Heart left ventricle (tissue), 13 donors: ENCODE data around the gene HTT.

Experiments
- POLR2A ChIP-seq, 2 donors: fragments of 450-650 bp; IDR thresholded peaks; one replicate each; pipeline ENCODE4 v1.6.1; 2017; ENCODE audit warnings: antibody characterized with exemption in 2 of 2, mild to moderate bottlenecking in 2 of 2, moderate library complexity in 2 of 2
- TF ChIP-seq, protein P1 (sequence below), 12 donors: fragments of 200-600 bp; sonication (generic) in 4 of 12; IDR thresholded peaks; one replicate each; pipeline versions ENCODE4 v1.5.0 to v1.8.0; 2018 to 2022; ENCODE audit warnings: antibody characterized with exemption in 12 of 12, mild to moderate bottlenecking in 5 of 12
- donor health status: ischemic (EF 13 %, LVEDD 7.1; RV severe dilation, severe dysfunction).
- donor health status: DM: no; HTN: yes; CAD: no.
- donor health status: DM: no; HTN: no; CAD: no.
- donor health status: ischemic (EF 25% LVEDD 6.9; RV normal size, moderate dysfunction).
- donor health status: ischemic (EF 25% LVEDD 5.7; RV mildly dilated, moderate dysfunction).
- donor health status: ischemic (EF 35%, LVEDD 5.7; RV mildly dilated, moderate dysfunction).
- donor health status: nonischemic (EF 11% LVEDD 7.7; RV severe dilation, severe dysfunction).
- donor health status: DM: yes; HTN: yes; CAD: no.
- donor health status: PGD.
- donor health status: ischemic (EF 29% LVEDD 5.4; RV normal size, mild dysfunction).
- donor health status: nonischemic (EF 23%, LVEDD 6.1; RV moderate dilation, normal function).

DNA sequence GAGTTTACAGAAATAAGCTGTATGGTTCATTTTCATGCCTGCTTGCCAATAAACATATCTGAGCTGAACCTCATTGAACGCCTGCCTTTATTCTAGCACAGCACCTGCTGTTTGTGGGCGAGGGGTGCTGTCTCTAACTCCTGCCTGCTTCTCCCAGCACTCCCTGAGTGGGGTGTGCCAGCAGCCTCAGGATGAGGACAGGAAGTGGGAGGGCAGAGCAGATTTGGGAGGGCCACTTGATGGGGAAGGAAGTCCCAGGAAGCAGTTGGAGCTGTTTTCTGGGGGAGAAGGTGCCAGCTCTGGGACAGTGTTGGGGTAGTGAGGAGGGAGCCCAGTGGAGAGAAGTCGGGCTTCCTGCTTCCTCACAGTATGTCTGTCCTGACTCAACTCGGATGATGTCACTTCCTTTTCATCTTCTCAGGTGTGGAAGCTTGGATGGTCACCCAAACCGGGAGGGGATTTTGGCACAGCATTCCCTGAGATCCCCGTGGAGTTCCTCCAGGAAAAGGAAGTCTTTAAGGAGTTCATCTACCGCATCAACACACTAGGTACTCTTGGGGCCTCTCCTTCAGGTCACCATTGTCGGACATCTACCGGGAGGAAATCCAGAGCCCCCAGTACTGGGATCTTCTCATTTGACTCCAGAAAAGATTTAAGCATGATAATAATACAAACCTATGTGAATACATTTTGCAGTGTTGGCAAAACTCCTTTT, 145.4 kb downstream of the HTT start:
- TF ChIP-seq, protein P1, sequence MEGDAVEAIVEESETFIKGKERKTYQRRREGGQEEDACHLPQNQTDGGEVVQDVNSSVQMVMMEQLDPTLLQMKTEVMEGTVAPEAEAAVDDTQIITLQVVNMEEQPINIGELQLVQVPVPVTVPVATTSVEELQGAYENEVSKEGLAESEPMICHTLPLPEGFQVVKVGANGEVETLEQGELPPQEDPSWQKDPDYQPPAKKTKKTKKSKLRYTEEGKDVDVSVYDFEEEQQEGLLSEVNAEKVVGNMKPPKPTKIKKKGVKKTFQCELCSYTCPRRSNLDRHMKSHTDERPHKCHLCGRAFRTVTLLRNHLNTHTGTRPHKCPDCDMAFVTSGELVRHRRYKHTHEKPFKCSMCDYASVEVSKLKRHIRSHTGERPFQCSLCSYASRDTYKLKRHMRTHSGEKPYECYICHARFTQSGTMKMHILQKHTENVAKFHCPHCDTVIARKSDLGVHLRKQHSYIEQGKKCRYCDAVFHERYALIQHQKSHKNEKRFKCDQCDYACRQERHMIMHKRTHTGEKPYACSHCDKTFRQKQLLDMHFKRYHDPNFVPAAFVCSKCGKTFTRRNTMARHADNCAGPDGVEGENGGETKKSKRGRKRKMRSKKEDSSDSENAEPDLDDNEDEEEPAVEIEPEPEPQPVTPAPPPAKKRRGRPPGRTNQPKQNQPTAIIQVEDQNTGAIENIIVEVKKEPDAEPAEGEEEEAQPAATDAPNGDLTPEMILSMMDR (IDR thresholded peaks at IDR 0.05), result no peak
- no peak for TF ChIP-seq POLR2A (IDR thresholded peaks at IDR 0.05)
